ENCODE measurements around the gene DUSP28. TPM values are rescaled to one million over a fixed set of nuclear protein-coding genes. Genes with fewer than 3 reads are reported as not detected.

The DUSP28 gene
- total and polyA plus RNA-seq, 10 of the 15 experiments (the other 5 are each of a cell fraction or from before 2014, with no cell fraction given): 2.5 to 12.5 (median 6.4) TPM

DNA sequence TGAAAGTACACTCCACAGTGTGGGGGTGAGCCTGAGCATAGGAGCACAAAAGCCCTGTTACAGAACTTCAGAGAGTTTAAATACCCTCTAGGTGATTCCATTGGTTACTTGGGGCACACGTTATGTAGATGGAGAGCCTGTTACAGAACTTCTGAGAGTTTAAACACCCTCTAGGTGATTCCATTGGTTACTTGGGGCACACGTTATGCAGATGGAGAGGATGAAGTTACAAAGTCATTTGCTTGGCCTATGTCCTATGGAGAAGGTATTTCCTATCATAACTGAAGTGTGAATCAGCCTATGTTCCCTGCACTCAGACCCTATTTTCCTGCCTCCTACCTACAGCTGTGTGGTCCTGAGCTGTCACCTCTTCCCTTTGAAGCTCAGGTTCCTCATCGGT, 22.6 kb downstream of the DUSP28 start (continued):
- TF ChIP-seq, protein P1, sequence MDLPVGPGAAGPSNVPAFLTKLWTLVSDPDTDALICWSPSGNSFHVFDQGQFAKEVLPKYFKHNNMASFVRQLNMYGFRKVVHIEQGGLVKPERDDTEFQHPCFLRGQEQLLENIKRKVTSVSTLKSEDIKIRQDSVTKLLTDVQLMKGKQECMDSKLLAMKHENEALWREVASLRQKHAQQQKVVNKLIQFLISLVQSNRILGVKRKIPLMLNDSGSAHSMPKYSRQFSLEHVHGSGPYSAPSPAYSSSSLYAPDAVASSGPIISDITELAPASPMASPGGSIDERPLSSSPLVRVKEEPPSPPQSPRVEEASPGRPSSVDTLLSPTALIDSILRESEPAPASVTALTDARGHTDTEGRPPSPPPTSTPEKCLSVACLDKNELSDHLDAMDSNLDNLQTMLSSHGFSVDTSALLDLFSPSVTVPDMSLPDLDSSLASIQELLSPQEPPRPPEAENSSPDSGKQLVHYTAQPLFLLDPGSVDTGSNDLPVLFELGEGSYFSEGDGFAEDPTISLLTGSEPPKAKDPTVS (IDR thresholded peaks at IDR 0.05; ENCODE audit: low read depth, low read length): no peak

GRCh38 chr2:240583774-240584173, 23.6 kb downstream of the DUSP28 start:
- SMC1A ChIA-PET (ENCODE audit: uncharacterized antibody, unreplicated experiment): interaction anchor here (0.8 to 6.4 kb wide), 3 partner anchors 22 to 38 kb away, joined by 4 to 124 read pairs (median 13); partner anchors contain the start of genes ANKMY1 and DUSP28

More at GRCh38 chr2:240583774-240584173, 23.6 kb downstream of the DUSP28 start:
- Histone ChIP-seq H3K4me3 (peak overlapping the region; percentile 36; the same call in 1 of the 2 replicates), H3K27me3 (replicated peaks in 1 of 2; ENCODE audit: control insufficient read depth in 2 of 2, insufficient read depth in 2 of 2, low read length in 1 of 2) (no peaks in the 10 kb centered on the region), H3K36me3 (ENCODE audit: control insufficient read depth in 2 of 2, insufficient read depth in 2 of 2, low read length in 1 of 2) (no peaks in the 10 kb centered on the region), H3K9me3 (replicated peaks; ENCODE audit: control insufficient read depth, insufficient read depth, low read length) (no peaks in the 10 kb centered on the region; the same call in 1 of the 3 replicates), H3K4me2 (ENCODE audit: control insufficient read depth, insufficient read depth) (peak overlapping the region; percentile 73), H2AFZ (ENCODE audit: control insufficient read depth, low read depth, low read length) (no peak overlapping the region), H3K79me2 (ENCODE audit: control insufficient read depth, insufficient read depth, low read length) (peaks cover 48% of the 10 kb centered on the region), H3K4me1 (ENCODE audit: control insufficient read depth, insufficient read depth, low read length) (peaks cover 56% of the 10 kb centered on the region), H3K9ac (ENCODE audit: control insufficient read depth, insufficient read depth, low read length) (peak overlapping the region; percentile 32; the same call in 1 of the 2 replicates), H3K27ac (ENCODE audit: control insufficient read depth, insufficient read depth) (peak overlapping the region; percentile 92), H4K20me1 (ENCODE audit: control insufficient read depth, insufficient read depth) (no peaks in the 10 kb centered on the region; the same call in 1 of the 2 replicates)
- FAIRE-seq (no peak), DNase-seq (ENCODE audit: low read depth, low spot score) (no peak), ATAC-seq (no peak)
- intact Hi-C loops (cut with micrococcal nuclease; ENCODE audit: unreplicated experiment): loop anchor here (1.0 kb wide), 2 partner anchors 17 to 22 kb away; no protein-coding TSS in a partner anchor
- TF ChIP-seq SIX5 (IDR thresholded peaks at IDR 0.05; ENCODE audit: low read depth, low read length, severe bottlenecking) (no peak), PRDM15 (CRISPR knock-in tag; IDR thresholded peaks at IDR 0.05) (no peak), USF2 (IDR thresholded peaks at IDR 0.05; ENCODE audit: borderline replicate concordance, low read depth, low read length) (no peak), NKRF (conservative IDR thresholded peaks at IDR 0.05) (no peak), SREBF2 (IDR thresholded peaks at IDR 0.05; ENCODE audit: low read length) (no peak), NBN (IDR thresholded peaks at IDR 0.05) (no peak), BACH1 (IDR thresholded peaks at IDR 0.05; ENCODE audit: borderline replicate concordance) (no peak), NR2C1 (IDR thresholded peaks at IDR 0.05) (no peak), MXI1 (IDR thresholded peaks at IDR 0.05; ENCODE audit: low read depth, low read length) (no peak), EGR1 (IDR thresholded peaks at IDR 0.05; ENCODE audit: borderline replicate concordance in 1 of 2, low read depth in 2 of 2, low read length in 2 of 2) (no peak)
- ChIA-PET POLR2A (interaction anchor here (1.3 to 6.7 kb wide), 2 partner anchors 20 to 518 kb away, joined by 3 to 233 read pairs; partner anchors contain the start of genes DUSP28 and MTERF4), RAD21 (ENCODE audit: unreplicated experiment) (interaction anchor here (6.2 to 10.9 kb wide), 2 partner anchors 22 to 69 kb away, joined by 49 to 206 read pairs; partner anchors contain the start of genes ANKMY1 and DUSP28), CTCF (interaction anchor here (0.7 to 11.9 kb wide), 5 partner anchors 20 to 747 kb away, joined by 3 to 196 read pairs (median 3); partner anchors contain the start of gene DUSP28)
- in situ Hi-C loops (cut with MboI): no loop called here
- WGBS (ENCODE audit: insufficient coverage, insufficient replicate concordance, low lambda C conversion rate, missing lambda C conversion rate): 83% methylated on average over 4 of the region's 4 CpGs
- BruUV-seq (replicated peaks): no TSS peak
